Calu3 (cell line): ENCODE results near the gene PTPN20. TPM values are rescaled to one million over a fixed set of nuclear protein-coding genes. Genes with fewer than 3 reads are reported as not detected.

Experiments
- BruUV-seq: library from RNA; stranded (reverse); fragments of 400-500 nt; replicated peaks from 2 replicates; lab custom pipeline; 2021; lab: Mats Ljungman, UMichigan
- CTCF ChIA-PET: fragments of 300-600 bp; sonication (Branson Sonifier 250); formaldehyde crosslinking; loops from one replicate; lab custom pipeline; 2022; ENCODE audit warnings: antibody characterized with exemption; lab: Charles Lee
- DNase-seq: peaks from one replicate; pipeline ENCODE4 v3.0.0; 2022
- H3K27ac Mint-ChIP-seq: one replicate; pipeline ENCODE4 v1.8.0; 2022; ENCODE audit warnings: mixed read lengths; ENCODE audit not compliant: unreplicated experiment
- H3K27me3 Mint-ChIP-seq: one replicate; pipeline ENCODE4 v1.8.0; 2022; ENCODE audit warnings: mixed read lengths; ENCODE audit not compliant: unreplicated experiment
- H3K36me3 Mint-ChIP-seq: one replicate; pipeline ENCODE4 v1.8.0; 2022; ENCODE audit warnings: mild to moderate bottlenecking, moderate library complexity, mixed read lengths; ENCODE audit not compliant: insufficient read depth, unreplicated experiment
- H3K4me1 Mint-ChIP-seq: one replicate; pipeline ENCODE4 v1.8.0; 2022; ENCODE audit warnings: mild to moderate bottlenecking, low read depth, mixed read lengths; ENCODE audit not compliant: unreplicated experiment
- H3K4me3 Mint-ChIP-seq: one replicate; pipeline ENCODE4 v1.8.0; 2022; ENCODE audit warnings: mild to moderate bottlenecking, low read depth, moderate library complexity, mixed read lengths; ENCODE audit not compliant: unreplicated experiment
- H3K9me3 Mint-ChIP-seq: one replicate; pipeline ENCODE4 v1.8.0; 2022; ENCODE audit warnings: low read depth, mixed read lengths; ENCODE audit not compliant: unreplicated experiment
- CTCF ChIP-seq: fragments of 200-600 bp; IDR thresholded peaks from one replicate; pipeline ENCODE4 v1.8.0; 2022; ENCODE audit warnings: antibody characterized with exemption; ENCODE audit not compliant: unreplicated experiment
- intact Hi-C: fragments of 100-400 bp; cut with micrococcal nuclease; formaldehyde crosslinking; loops from one replicate; pipeline ENCODE4 v1.10.0; 2022; ENCODE audit not compliant: unreplicated experiment
- total RNA-seq: library from RNA; stranded (reverse); gene quantifications from 2 replicates; pipeline ENCODE4 v1.2.3, GENCODE V29; 2022

PTPN20 gene
- total RNA-seq, 1 experiment from 2014 or later, result 7.1 TPM

- no peak for TF ChIP-seq CTCF
- Mint-ChIP-seq H3K27me3 (peaks cover 89% of the 10 kb centered on the region), H3K27ac (no peak overlapping the region), H3K9me3 (no peaks in the 10 kb centered on the region), H3K36me3 (no peaks in the 10 kb centered on the region), H3K4me1 (no peaks in the 10 kb centered on the region), H3K4me3 (no peak overlapping the region)
- DNase-seq, result no peak
- intact Hi-C loops, result no loop called here
- CTCF ChIA-PET, result interaction anchor here (0.6 kb wide), 2 partner anchors 38 to 317 kb away, joined by 3 to 4 read pairs; no protein-coding TSS in a partner anchor
- no TSS peak for BruUV-seq
These were observed 121.9 kb downstream of the PTPN20 start for GRCh38 chr10:47033081-47033480.

DNA sequence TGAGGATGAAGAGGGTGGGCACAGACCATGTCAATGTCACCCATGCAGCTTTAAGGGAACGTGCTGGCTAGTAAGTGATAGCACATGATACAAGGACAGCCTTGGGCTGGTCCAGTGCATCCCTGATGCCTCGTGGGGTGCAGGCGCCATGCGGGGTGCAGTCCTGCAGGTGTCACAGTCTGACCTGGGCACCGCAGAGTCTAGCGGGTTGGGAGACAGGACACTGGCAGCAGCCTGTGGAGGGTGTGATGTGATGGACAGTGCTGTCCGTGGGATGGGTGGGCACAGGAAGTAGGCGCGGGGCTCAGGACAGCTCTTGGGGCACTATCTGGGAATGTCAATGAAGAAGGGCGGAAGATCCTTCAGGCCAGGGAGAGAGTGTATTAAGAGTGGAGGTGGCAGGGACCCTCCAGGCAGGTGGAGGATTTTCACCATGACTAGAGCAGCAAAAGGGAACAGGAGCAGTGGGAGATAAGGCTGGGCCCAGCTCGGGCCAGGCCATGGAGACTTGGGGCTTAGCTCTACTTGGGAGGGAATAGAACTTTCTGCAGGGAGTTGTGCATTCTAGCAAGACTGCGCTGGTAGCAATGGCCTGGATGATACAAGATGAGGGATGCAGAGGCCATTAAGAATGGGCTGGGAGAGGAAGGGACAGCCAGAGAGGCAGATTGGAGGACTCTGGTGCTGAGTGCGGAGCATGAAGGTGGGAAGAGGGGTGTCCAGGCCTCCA is 122.5 kb downstream of the PTPN20 start:
- CTCF ChIA-PET, result interaction anchor here (0.6 kb wide), 2 partner anchors 38 to 317 kb away, joined by 3 to 4 read pairs; no protein-coding TSS in a partner anchor
- Mint-ChIP-seq H3K27me3 (peaks cover 95% of the 10 kb centered on the region), H3K36me3 (no peaks in the 10 kb centered on the region), H3K4me3 (no peak overlapping the region), H3K9me3 (no peaks in the 10 kb centered on the region), H3K27ac (no peak overlapping the region), H3K4me1 (no peaks in the 10 kb centered on the region)
- no peak for TF ChIP-seq CTCF
- no TSS peak for BruUV-seq
- intact Hi-C loops, result no loop called here
- DNase-seq, result no peak

- peaks cover 99% of the 10 kb centered on the region for H3K27me3 Mint-ChIP-seq
- BruUV-seq, result no TSS peak
- H3K4me3 Mint-ChIP-seq, result no peak overlapping the region
- CTCF ChIA-PET, result no interaction called here
- no peak for DNase-seq
- H3K9me3 Mint-ChIP-seq, result no peaks in the 10 kb centered on the region
- TF ChIP-seq CTCF, result no peak
- intact Hi-C loops, result no loop called here
- no peaks in the 10 kb centered on the region for H3K4me1 Mint-ChIP-seq
- H3K27ac Mint-ChIP-seq, result no peak overlapping the region
- H3K36me3 Mint-ChIP-seq, result no peaks in the 10 kb centered on the region
These were observed 123.3 kb downstream of the PTPN20 start for GRCh38 chr10:47034441-47035051.

DNA sequence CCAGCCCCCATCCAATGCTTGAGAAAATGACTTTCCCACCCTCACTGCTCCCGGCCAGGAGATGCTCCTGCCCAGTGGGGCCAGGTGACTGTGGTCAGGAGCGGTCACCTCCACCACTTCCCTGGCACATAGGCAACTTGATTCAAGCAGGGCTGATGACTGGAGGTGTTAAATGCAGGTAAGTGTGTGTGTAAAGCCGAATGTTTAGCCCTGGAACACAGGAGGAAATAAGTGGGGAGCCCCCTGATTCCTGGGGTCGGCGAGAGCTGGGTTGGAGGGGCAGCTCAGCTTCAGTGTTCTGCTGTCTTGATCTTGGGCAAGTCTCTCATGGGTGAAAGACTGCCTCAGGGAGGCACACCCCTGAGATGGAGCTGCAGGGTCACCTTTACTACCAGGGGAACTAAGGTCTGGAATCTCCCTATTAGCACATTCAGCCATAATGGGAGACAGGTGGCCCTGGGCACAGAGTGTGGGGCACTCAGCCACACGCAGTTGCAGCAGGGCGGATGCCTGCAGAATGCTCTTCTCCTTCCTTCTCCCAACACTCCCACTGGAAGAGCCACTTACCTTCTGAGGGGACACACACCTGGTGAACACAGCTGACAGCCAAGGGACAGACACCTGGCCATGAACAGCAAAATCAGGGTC is 124.1 kb downstream of the PTPN20 start:
- no peaks in the 10 kb centered on the region for H3K36me3 Mint-ChIP-seq
- H3K4me1 Mint-ChIP-seq, result no peaks in the 10 kb centered on the region
- TF ChIP-seq CTCF, result no peak
- H3K4me3 Mint-ChIP-seq, result no peak overlapping the region
- DNase-seq, result no peak
- CTCF ChIA-PET, result no interaction called here
- peaks cover 100% of the 10 kb centered on the region for H3K27me3 Mint-ChIP-seq
- BruUV-seq, result no TSS peak
- H3K9me3 Mint-ChIP-seq, result no peaks in the 10 kb centered on the region
- H3K27ac Mint-ChIP-seq, result no peak overlapping the region
- intact Hi-C loops, result no loop called here
